Iris pigment epithelial cell (primary cell): Measurements from ENCODE around the gene PSORS1C2.
"Not testable (repeated sequence)": the region's sequence is repeated elsewhere in the genome, so short reads cannot be mapped to it uniquely, and the experiment has no call there.

Experiments
- DNase-seq: peaks from one replicate; pipeline ENCODE4 v3.0.0-alpha.2; 2011; ENCODE audit warnings: low read depth

The PSORS1C2 gene

GRCh38 chr6:31165986-31166385 lies 27.1 kb upstream of the PSORS1C2 start:
- no peak for DNase-seq

GRCh38 chr6:31165064-31165832 lies 26.4 kb upstream of the PSORS1C2 start:
- DNase-seq, result not testable (repeated sequence)

GRCh38 chr6:31164475-31165063 lies 25.7 kb upstream of the PSORS1C2 start:
- DNase-seq, result not testable (repeated sequence)

- DNase-seq, result peak; percentile 28
Observed at GRCh38 chr6:31163922-31164321, 25.1 kb upstream of the PSORS1C2 start.

GRCh38 chr6:31162463-31163165 lies 23.7 kb upstream of the PSORS1C2 start:
- no peak for DNase-seq

- DNase-seq, result no peak
Observed at GRCh38 chr6:31161216-31162126, 22.6 kb upstream of the PSORS1C2 start.

GRCh38 chr6:31158863-31159855 lies 20.3 kb upstream of the PSORS1C2 start:
- peak; percentile 31 for DNase-seq

- DNase-seq, result peak; percentile 99
Observed at GRCh38 chr6:31158140-31158862, 19.4 kb upstream of the PSORS1C2 start, which contains the start of gene TCF19. Gene TCF19 (plus strand): TSS chr6:31158589. CDS start chr6:31159470, 881 bp downstream.

GRCh38 chr6:31157513-31158139 lies 18.8 kb upstream of the PSORS1C2 start, which contains the start of gene CCHCR1:
Gene CCHCR1 (minus strand): TSS chr6:31157802. CDS start chr6:31157600, 202 bp downstream.
- no peak for DNase-seq

GRCh38 chr6:31156641-31157040 lies 17.8 kb upstream of the PSORS1C2 start:
- DNase-seq, result no peak

- DNase-seq, result no peak
Observed at GRCh38 chr6:31154436-31154835, 15.6 kb upstream of the PSORS1C2 start.

GRCh38 chr6:31152781-31153180 lies 13.9 kb upstream of the PSORS1C2 start:
- no peak for DNase-seq

- no peak for DNase-seq
Observed at GRCh38 chr6:31149827-31150447, 11.1 kb upstream of the PSORS1C2 start.

GRCh38 chr6:31145386-31145785 lies 6.5 kb upstream of the PSORS1C2 start:
- no peak for DNase-seq

GRCh38 chr6:31144970-31145340 lies 6.1 kb upstream of the PSORS1C2 start:
- no peak for DNase-seq

- no peak for DNase-seq
Observed at GRCh38 chr6:31144296-31144969, 5.6 kb upstream of the PSORS1C2 start.

- DNase-seq, result peak; percentile 93
Observed at GRCh38 chr6:31143148-31143547, 4.3 kb upstream of the PSORS1C2 start.

GRCh38 chr6:31142361-31142761 lies 3.5 kb upstream of the PSORS1C2 start:
- DNase-seq, result no peak
